GM10266 (cell line): ENCODE data around the gene ZMAT1.
A peak's percentile ranks its signal among the peaks of the same experiment; 100 is the strongest.
"Not testable (repeated sequence)": the region's sequence is repeated elsewhere in the genome, so short reads cannot be mapped to it uniquely, and the experiment has no call there.

Experiments used
- DNase-seq: peaks from one replicate; pipeline ENCODE4 v3.0.0; 2012; ENCODE audit errors: extremely low spot score
- CTCF ChIP-seq: IDR thresholded peaks from 2 replicates; pipeline ENCODE4 v1.5.1; 2012; ENCODE audit warnings: mild to moderate bottlenecking, low read depth; ENCODE audit not compliant: control insufficient read depth, insufficient read depth; ENCODE audit errors: missing control alignments

ZMAT1 gene

GRCh38 chrX:101931488-101932248, at the start of gene ZMAT1:
TSS of gene ZMAT1 (minus strand) at chrX:101932027. CDS start at chrX:101932008, 19 bp downstream.
- no peak for TF ChIP-seq CTCF
- DNase-seq: peak; percentile 50

GRCh38 chrX:101977106-101977505, 45.3 kb upstream of the ZMAT1 start:
- no peak for TF ChIP-seq CTCF
- no peak for DNase-seq

GRCh38 chrX:101973066-101973465, 41.2 kb upstream of the ZMAT1 start:
- no peak for DNase-seq
- TF ChIP-seq CTCF: no peak

GRCh38 chrX:101964923-101965539, 33.2 kb upstream of the ZMAT1 start:
- DNase-seq: not testable (repeated sequence)

- no peak for TF ChIP-seq CTCF
- DNase-seq: no peak
These were observed 26.3 kb upstream of the ZMAT1 start for GRCh38 chrX:101958139-101958538.

- no peak for DNase-seq
- TF ChIP-seq CTCF: no peak
These were observed 25.3 kb upstream of the ZMAT1 start for GRCh38 chrX:101957174-101957573.

- TF ChIP-seq CTCF: no peak
- DNase-seq: no peak
These were observed 24.7 kb upstream of the ZMAT1 start for GRCh38 chrX:101956556-101956955.

GRCh38 chrX:101950581-101950980, 18.8 kb upstream of the ZMAT1 start:
- TF ChIP-seq CTCF: no peak

More at GRCh38 chrX:101950581-101950980, 18.8 kb upstream of the ZMAT1 start:
- no peak for DNase-seq
